HL-60 (cell line): ENCODE results near the gene TMEM143.

Source experiments
- DNase-seq, 2 experiments: peaks; one replicate each; pipeline ENCODE4 v3.0.0-alpha.2; 2010 to 2020; ENCODE audit warnings: low read depth in 1 of 2, low spot score in 1 of 2
- H3K27ac ChIP-seq: fragments of 250-450 bp; sonication (Bioruptor Pico); replicated peaks from 2 replicates; pipeline ENCODE4 v1.5.1; 2020; ENCODE audit warnings: mild to moderate bottlenecking, moderate library complexity
- H3K27me3 ChIP-seq: fragments of 250-450 bp; sonication (Bioruptor Pico); 2 replicates; pipeline ENCODE4 v1.5.1; 2021; ENCODE audit warnings: mild to moderate bottlenecking, moderate library complexity; ENCODE audit not compliant: insufficient read depth, poor library complexity, severe bottlenecking
- H3K4me3 ChIP-seq: replicated peaks from 2 replicates; pipeline ENCODE4 v1.5.1; 2011; ENCODE audit warnings: mild to moderate bottlenecking, control low read depth, low read length; ENCODE audit not compliant: insufficient read depth
- GABPA ChIP-seq: IDR thresholded peaks from 2 replicates; pipeline ENCODE4 v1.6.1; 2012; ENCODE audit warnings: low read depth
- POLR2AphosphoS5 ChIP-seq: IDR thresholded peaks from 2 replicates; pipeline ENCODE4 v1.6.1; 2012; ENCODE audit warnings: low read depth
- SPI1 ChIP-seq: IDR thresholded peaks from 2 replicates; pipeline ENCODE4 v1.6.1; 2012; ENCODE audit warnings: low read depth, mild to moderate bottlenecking, borderline replicate concordance
- long read RNA-seq: library from polyadenylated mRNA; unstranded; transcript quantifications from one replicate; pipeline ENCODE4 v2.0.0, GENCODE V29; 2020
- TF ChIP-seq, protein P1 (sequence below): IDR thresholded peaks from one replicate; pipeline ENCODE4 v1.5.1; 2011; ENCODE audit warnings: low read length, control low read depth, inconsistent platforms; ENCODE audit not compliant: insufficient read depth
- TF ChIP-seq, protein P2 (sequence below): IDR thresholded peaks from 2 replicates; pipeline ENCODE4 v1.6.1; 2012; ENCODE audit warnings: low read depth; ENCODE audit not compliant: insufficient replicate concordance

TMEM143 gene
- long read RNA-seq, transcript TMEM143-203 (7 exons, 2,272 nt), result minor isoform, 46 of 161 reads
- long read RNA-seq, transcript TMEM143-201 (8 exons, 2,560 nt), result major isoform, 56 of 161 reads
- long read RNA-seq, partial matches to known transcripts, result 14 of 161 reads
- long read RNA-seq, other reads (novel, unspliced or antisense), result 39 of 161 reads

DNA sequence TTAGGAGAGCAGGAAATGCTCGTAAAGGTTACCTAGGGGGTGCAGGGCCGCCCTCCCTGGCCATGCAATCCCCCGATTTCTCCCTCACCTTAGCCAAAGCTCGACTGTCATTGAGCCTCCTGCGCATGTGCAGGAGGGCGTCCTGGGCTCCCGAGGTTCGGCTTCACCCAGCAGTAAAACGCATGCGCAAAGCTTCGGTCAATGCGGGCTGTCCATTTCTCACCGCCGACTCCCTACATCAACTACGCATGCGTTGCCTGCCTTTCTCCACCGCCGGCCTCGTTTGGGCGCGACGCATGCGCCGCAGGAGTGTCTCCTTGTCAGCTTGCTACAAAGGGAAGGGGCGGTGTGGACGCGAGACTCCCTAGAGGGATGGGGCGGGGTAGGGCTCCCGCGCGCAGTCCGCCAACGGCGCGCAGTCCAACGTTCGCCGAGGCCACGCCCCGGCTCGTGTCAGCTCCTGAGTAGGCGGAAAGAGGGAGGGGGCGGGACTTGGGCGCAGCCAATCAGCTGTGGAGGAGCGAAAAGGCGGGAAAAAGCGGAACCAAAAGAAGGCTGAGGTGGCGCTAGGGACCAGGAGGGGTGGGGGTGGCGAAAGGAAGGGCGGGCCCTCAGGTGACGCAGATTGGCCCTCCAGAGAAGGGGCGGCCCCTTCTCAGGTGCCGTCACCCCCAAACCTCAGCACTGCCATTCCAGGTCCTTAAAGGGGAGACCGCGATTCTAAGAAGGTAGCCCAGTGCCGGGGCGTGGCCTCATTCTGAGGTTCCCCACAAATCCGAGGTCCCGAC lies at the start of gene TMEM143, which contains the start of gene SYNGR4:
Gene TMEM143, minus strand, starts transcription at position 131 of the 788 bp plus-strand sequence. Its CDS starts 20 bp downstream, at position 111.
Gene SYNGR4, plus strand, starts transcription at position 558 of the 788 bp plus-strand sequence. CDS start 1,476 bp downstream, outside the sequence.
- TF ChIP-seq, protein P1, sequence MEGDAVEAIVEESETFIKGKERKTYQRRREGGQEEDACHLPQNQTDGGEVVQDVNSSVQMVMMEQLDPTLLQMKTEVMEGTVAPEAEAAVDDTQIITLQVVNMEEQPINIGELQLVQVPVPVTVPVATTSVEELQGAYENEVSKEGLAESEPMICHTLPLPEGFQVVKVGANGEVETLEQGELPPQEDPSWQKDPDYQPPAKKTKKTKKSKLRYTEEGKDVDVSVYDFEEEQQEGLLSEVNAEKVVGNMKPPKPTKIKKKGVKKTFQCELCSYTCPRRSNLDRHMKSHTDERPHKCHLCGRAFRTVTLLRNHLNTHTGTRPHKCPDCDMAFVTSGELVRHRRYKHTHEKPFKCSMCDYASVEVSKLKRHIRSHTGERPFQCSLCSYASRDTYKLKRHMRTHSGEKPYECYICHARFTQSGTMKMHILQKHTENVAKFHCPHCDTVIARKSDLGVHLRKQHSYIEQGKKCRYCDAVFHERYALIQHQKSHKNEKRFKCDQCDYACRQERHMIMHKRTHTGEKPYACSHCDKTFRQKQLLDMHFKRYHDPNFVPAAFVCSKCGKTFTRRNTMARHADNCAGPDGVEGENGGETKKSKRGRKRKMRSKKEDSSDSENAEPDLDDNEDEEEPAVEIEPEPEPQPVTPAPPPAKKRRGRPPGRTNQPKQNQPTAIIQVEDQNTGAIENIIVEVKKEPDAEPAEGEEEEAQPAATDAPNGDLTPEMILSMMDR, result no peak
- peak; percentile 67; the same call in 1 of the 2 replicates for TF ChIP-seq POLR2AphosphoS5
- peak; percentile 99 to 100 for DNase-seq
- Histone ChIP-seq H3K27me3 (no peaks in the 10 kb centered on the region), H3K4me3 (peak within 1 kb of the TSS; percentile 65), H3K27ac (peak within 1 kb of the TSS; percentile 91)

DNA sequence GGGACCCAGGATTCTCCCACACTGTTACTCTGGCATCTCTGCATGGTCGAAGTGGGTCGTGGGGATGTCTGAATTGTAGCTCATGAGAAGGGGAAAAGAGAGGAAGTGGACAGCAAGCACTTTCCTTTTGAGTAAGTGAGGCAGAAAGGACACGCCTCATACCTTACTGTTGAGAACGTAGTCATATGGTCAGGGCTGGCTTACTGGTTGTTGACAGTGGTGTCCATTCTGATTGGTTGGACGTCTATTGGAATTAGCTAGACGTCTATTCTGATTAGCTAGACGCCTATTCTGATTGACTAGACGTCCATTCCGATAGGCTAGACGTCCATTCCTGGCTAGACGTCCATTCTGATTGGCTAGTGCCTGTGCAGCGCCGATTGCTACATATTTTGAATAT lies 42.1 kb upstream of the TMEM143 start:
- TF ChIP-seq GABPA, result no peak
- TF ChIP-seq SPI1, result no peak
- TF ChIP-seq, protein P2, sequence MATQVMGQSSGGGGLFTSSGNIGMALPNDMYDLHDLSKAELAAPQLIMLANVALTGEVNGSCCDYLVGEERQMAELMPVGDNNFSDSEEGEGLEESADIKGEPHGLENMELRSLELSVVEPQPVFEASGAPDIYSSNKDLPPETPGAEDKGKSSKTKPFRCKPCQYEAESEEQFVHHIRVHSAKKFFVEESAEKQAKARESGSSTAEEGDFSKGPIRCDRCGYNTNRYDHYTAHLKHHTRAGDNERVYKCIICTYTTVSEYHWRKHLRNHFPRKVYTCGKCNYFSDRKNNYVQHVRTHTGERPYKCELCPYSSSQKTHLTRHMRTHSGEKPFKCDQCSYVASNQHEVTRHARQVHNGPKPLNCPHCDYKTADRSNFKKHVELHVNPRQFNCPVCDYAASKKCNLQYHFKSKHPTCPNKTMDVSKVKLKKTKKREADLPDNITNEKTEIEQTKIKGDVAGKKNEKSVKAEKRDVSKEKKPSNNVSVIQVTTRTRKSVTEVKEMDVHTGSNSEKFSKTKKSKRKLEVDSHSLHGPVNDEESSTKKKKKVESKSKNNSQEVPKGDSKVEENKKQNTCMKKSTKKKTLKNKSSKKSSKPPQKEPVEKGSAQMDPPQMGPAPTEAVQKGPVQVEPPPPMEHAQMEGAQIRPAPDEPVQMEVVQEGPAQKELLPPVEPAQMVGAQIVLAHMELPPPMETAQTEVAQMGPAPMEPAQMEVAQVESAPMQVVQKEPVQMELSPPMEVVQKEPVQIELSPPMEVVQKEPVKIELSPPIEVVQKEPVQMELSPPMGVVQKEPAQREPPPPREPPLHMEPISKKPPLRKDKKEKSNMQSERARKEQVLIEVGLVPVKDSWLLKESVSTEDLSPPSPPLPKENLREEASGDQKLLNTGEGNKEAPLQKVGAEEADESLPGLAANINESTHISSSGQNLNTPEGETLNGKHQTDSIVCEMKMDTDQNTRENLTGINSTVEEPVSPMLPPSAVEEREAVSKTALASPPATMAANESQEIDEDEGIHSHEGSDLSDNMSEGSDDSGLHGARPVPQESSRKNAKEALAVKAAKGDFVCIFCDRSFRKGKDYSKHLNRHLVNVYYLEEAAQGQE, result no peak
- TF ChIP-seq POLR2AphosphoS5, result no peak
- TF ChIP-seq, protein P1, result no peak
- no peak overlapping the region for H3K4me3 ChIP-seq
- H3K27me3 ChIP-seq, result no peaks in the 10 kb centered on the region
- DNase-seq, result no peak
- H3K27ac ChIP-seq, result no peak overlapping the region

GRCh38 chr19:48405010-48405659 lies 41.4 kb upstream of the TMEM143 start:
- Histone ChIP-seq H3K27ac (no peak overlapping the region), H3K4me3 (no peak overlapping the region), H3K27me3 (no peaks in the 10 kb centered on the region)
- no peak for DNase-seq
- TF ChIP-seq, protein P1, result no peak
- TF ChIP-seq, protein P2, result no peak
- no peak for TF ChIP-seq POLR2AphosphoS5
- no peak for TF ChIP-seq SPI1
- no peak for TF ChIP-seq GABPA
